Upper lobe of left lung (tissue), 6 donors: ENCODE measurements around the gene TOM1L2. TPM values are rescaled to one million over a fixed set of nuclear protein-coding genes. Genes with fewer than 3 reads are reported as not detected.

Experiments used
- ATAC-seq, 2 donors: fragments of 200-7000 bp; cut with Tn5 transposase; one replicate each; pipeline ENCODE4 v1.9.1; 2022; ENCODE audit warnings: mild to moderate bottlenecking in 2 of 2, moderate library complexity in 2 of 2; ENCODE audit not compliant: low FRiP score in 2 of 2
- DNase-seq, 2 donors: peaks; one replicate each; pipeline ENCODE4 v3.0.0-alpha.2; 2019 to 2020
- H3K27ac ChIP-seq, 4 donors: fragments of 200-600 bp; sonication (generic); one replicate each; pipeline ENCODE4 v1.5.1; 2016 to 2019
- H3K27me3 ChIP-seq, 4 donors: fragments of 200-600 bp; sonication (generic); one replicate each; pipeline ENCODE4 v1.5.1; 2017 to 2019
- H3K36me3 ChIP-seq, 4 donors: fragments of 200-600 bp; sonication (generic); one replicate each; pipeline ENCODE4 v1.5.1; 2016 to 2019
- H3K4me1 ChIP-seq, 4 donors: fragments of 200-600 bp; sonication (generic); one replicate each; pipeline ENCODE4 v1.5.1; 2018 to 2019
- H3K4me3 ChIP-seq, 4 donors: fragments of 200-600 bp; sonication (generic); one replicate each; pipeline ENCODE4 v1.5.1; 2017 to 2019; ENCODE audit warnings: mild to moderate bottlenecking in 2 of 4, moderate library complexity in 1 of 4
- H3K9me3 ChIP-seq, 4 donors: fragments of 200-600 bp; sonication (generic); one replicate each; pipeline ENCODE4 v1.5.1; 2018 to 2019
- CTCF ChIP-seq, 6 experiments: fragments of 450-650 bp in 4 of 6; fragments of 200-600 bp in 2 of 6; sonication (generic) in 2 of 6; IDR thresholded peaks; one replicate each; pipeline ENCODE4 v1.5.1; 2016 to 2019; ENCODE audit warnings: antibody characterized with exemption in 6 of 6
- EP300 ChIP-seq, 4 donors: sonication (generic); formaldehyde crosslinking; IDR thresholded peaks; one replicate each; pipeline ENCODE4 v1.5.1; 2017; ENCODE audit warnings: antibody characterized with exemption in 4 of 4, control low read depth in 2 of 4
- POLR2A ChIP-seq, 4 donors: fragments of 450-650 bp; IDR thresholded peaks; one replicate each; pipeline ENCODE4 v1.5.1; 2016 to 2017; ENCODE audit warnings: antibody characterized with exemption in 4 of 4, mild to moderate bottlenecking in 2 of 4
- POLR2AphosphoS5 ChIP-seq, 2 donors: sonication (generic); formaldehyde crosslinking; IDR thresholded peaks; one replicate each; pipeline ENCODE4 v1.5.1; 2017; ENCODE audit warnings: antibody characterized with exemption in 2 of 2
- WGBS, 2 donors: methylation state at CpG; one replicate each; pipeline ENCODE4 v1.1.5; 2017 to 2018; 5-methylcytosine and 5-hydroxymethylcytosine counted together
- total RNA-seq, 6 donors: library from RNA; depleted of rRNA in 4 of 6; stranded (reverse); fragments of >200 nt in 4 of 6; gene quantifications; one replicate each; pipeline versions ENCODE4 v1.1.0 to v1.2.1, GENCODE V29; 2016 to 2021
- donor health status: DM: no; HTN: no; CAD: no; lungs with moderate emphysema.
- donor health status: DM: no; HTN: yes; CAD: no; lungs with severe emphysema.

Gene TOM1L2
- total RNA-seq, 6 donors from 2014 or later: 54.2 to 134 (median 72.9) TPM

DNA sequence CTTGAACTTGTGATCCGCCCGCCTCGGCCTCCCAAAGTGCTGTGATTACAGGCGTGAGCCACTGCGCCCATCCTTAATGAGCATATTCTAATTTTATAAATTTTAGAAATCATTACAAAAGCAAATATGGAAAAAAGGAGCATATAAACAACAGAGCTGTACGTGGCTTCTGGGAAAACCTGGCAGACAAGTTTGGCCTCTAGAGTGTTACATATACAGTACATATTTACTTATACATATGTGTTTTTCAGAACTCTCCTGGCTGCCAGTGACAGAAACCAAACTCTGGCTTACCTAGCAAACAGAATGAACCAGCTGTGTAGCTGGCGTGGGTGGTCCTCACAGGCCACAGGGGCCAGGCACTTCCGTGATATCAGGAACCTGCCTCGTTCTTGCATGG, 10.6 kb upstream of the TOM1L2 start:
- H3K36me3 ChIP-seq: no peaks in the 10 kb centered on the region
- H3K4me1 ChIP-seq: no peaks in the 10 kb centered on the region
- no peak overlapping the region for H3K4me3 ChIP-seq
- ATAC-seq: no peak
- DNase-seq: no peak
- H3K27me3 ChIP-seq: no peaks in the 10 kb centered on the region
- WGBS, 2 donors: 87 to 88% methylated on average over 8 to 9 of the region's 9 CpGs
- TF ChIP-seq POLR2A (IDR thresholded peaks at IDR 0.05) (no peak), CTCF (IDR thresholded peaks at IDR 0.05) (no peak), POLR2AphosphoS5 (IDR thresholded peaks at IDR 0.05) (no peak), EP300 (IDR thresholded peaks at IDR 0.05) (no peak)
- no peaks in the 10 kb centered on the region for H3K9me3 ChIP-seq
- H3K27ac ChIP-seq: no peak overlapping the region

DNA sequence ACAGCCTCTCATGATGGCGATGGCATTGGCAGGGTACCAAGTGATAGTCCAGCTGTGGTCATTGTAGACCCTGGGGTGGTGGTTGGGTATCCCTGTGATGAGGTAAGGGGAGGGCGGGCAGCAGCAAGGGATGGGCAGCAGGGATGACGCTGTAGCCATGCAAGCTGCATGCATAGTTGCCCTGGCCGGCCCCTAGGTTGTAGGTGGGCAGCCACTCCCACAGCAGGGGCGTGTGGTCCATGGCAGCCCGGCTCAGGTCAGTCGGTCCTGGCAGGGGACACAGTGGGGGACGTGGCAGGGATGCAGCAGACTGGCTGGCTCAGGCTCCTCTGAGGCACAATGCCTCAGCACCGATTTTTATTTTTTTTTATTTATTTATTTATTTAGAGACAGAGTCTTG, 9.1 kb upstream of the TOM1L2 start:
- Histone ChIP-seq H3K4me3 (no peak overlapping the region), H3K27ac (no peak overlapping the region), H3K27me3 (no peaks in the 10 kb centered on the region), H3K4me1 (no peaks in the 10 kb centered on the region), H3K9me3 (no peaks in the 10 kb centered on the region), H3K36me3 (no peaks in the 10 kb centered on the region)
- ATAC-seq (no peak), DNase-seq (no peak)
- WGBS, 2 donors: 90 to 94% methylated on average over 7 to 9 of the region's 9 CpGs
- TF ChIP-seq POLR2A (IDR thresholded peaks at IDR 0.05) (no peak), EP300 (IDR thresholded peaks at IDR 0.05) (no peak), POLR2AphosphoS5 (IDR thresholded peaks at IDR 0.05) (no peak), CTCF (IDR thresholded peaks at IDR 0.05) (no peak)

DNA sequence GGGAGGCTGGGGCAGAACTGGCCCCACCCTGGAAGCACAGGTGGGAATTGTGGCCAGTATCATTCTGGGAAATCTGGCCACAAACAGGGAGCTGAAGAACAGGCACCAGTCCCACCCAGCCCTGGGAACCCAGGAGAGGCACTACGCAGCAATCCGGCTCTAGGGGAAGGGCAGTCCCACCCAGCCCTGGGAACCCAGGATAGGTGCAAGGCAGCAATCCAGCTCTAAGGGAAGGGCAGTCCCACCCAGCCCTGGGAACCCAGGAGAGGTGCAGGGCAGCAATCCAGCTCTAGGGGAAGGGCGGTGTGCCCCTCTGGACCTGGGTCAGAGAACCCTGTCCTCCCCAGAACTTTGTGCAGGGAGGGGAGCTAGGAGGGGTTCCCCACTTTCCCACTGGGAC, 7.6 kb upstream of the TOM1L2 start:
- Histone ChIP-seq H3K4me3 (no peak overlapping the region), H3K36me3 (no peaks in the 10 kb centered on the region), H3K27ac (no peak overlapping the region), H3K4me1 (peaks cover 0 to 4% (median 0%) of the 10 kb centered on the region in 4 donors), H3K27me3 (no peaks in the 10 kb centered on the region), H3K9me3 (no peaks in the 10 kb centered on the region)
- ATAC-seq: peak in 1 of 2 donors; percentile 16
- 92% methylated on average over 1 to 3 of the region's 3 CpGs for WGBS, 2 donors
- TF ChIP-seq POLR2A (IDR thresholded peaks at IDR 0.05) (no peak), CTCF (IDR thresholded peaks at IDR 0.05) (no peak), EP300 (IDR thresholded peaks at IDR 0.05) (no peak), POLR2AphosphoS5 (IDR thresholded peaks at IDR 0.05) (no peak)
- no peak for DNase-seq

- TF ChIP-seq CTCF (IDR thresholded peaks at IDR 0.05) (no peak), POLR2A (IDR thresholded peaks at IDR 0.05) (no peak), EP300 (IDR thresholded peaks at IDR 0.05) (no peak), POLR2AphosphoS5 (IDR thresholded peaks at IDR 0.05) (no peak)
- no peak overlapping the region for H3K27ac ChIP-seq
- H3K27me3 ChIP-seq: no peaks in the 10 kb centered on the region
- 83 to 87% methylated on average over 10 to 12 of the region's 14 CpGs for WGBS, 2 donors
- no peaks in the 10 kb centered on the region for H3K9me3 ChIP-seq
- ATAC-seq (no peak), DNase-seq (peak in 1 of 2 donors; percentile 51)
- H3K4me3 ChIP-seq: no peak overlapping the region
- H3K36me3 ChIP-seq: no peaks in the 10 kb centered on the region
- peaks cover 0 to 4% (median 0%) of the 10 kb centered on the region in 4 donors for H3K4me1 ChIP-seq
Measured at GRCh38 chr17:17978481-17979424, 6.6 kb upstream of the TOM1L2 start.
